ENCODE measurements around the gene PDCD1. TPM values are rescaled to one million over a fixed set of nuclear protein-coding genes. Genes with fewer than 3 reads are reported as not detected.

The PDCD1 gene
- polyA plus RNA-seq, 1 experiment = not detected

- Histone ChIP-seq H3K27me3 (ENCODE audit: control insufficient read depth, insufficient read depth, low read length) (no peaks in the 10 kb centered on the region), H3K27ac (ENCODE audit: low read depth, low read length) (no peak overlapping the region), H3K4me3 (ENCODE audit: low read depth, low read length) (no peak overlapping the region), H3K9me3 (ENCODE audit: control insufficient read depth, insufficient read depth, low read length) (peaks cover 29% of the 10 kb centered on the region; the same call in 1 of the 2 replicates)
- TF ChIP-seq CTCF (IDR thresholded peaks at IDR 0.05; ENCODE audit: low read depth, low read length) = no peak
- no peak for DNase-seq (ENCODE audit: low read depth, low spot score)
- ChIA-PET CTCF (no interaction called here), POLR2A (no interaction called here)
Observed at GRCh38 chr2:241894681-241895426, 36.2 kb upstream of the PDCD1 start.

- no peaks in the 10 kb centered on the region for H3K27me3 ChIP-seq (ENCODE audit: control insufficient read depth, insufficient read depth, low read length)
- peaks cover 26% of the 10 kb centered on the region; the same call in 1 of the 2 replicates for H3K9me3 ChIP-seq (ENCODE audit: control insufficient read depth, insufficient read depth, low read length)
- DNase-seq (ENCODE audit: low read depth, low spot score) = no peak
- TF ChIP-seq CTCF (IDR thresholded peaks at IDR 0.05; ENCODE audit: low read depth, low read length) = no peak
- H3K4me3 ChIP-seq (ENCODE audit: low read depth, low read length) = no peak overlapping the region
- CTCF ChIA-PET = no interaction called here
- POLR2A ChIA-PET = no interaction called here
- no peak overlapping the region for H3K27ac ChIP-seq (ENCODE audit: low read depth, low read length)
Observed at GRCh38 chr2:241894056-241894641, 35.5 kb upstream of the PDCD1 start.

GRCh38 chr2:241893265-241893664 lies 34.6 kb upstream of the PDCD1 start:
- Histone ChIP-seq H3K4me3 (ENCODE audit: low read depth, low read length) (no peak overlapping the region), H3K9me3 (ENCODE audit: control insufficient read depth, insufficient read depth, low read length) (peaks cover 23% of the 10 kb centered on the region; the same call in 1 of the 2 replicates), H3K27ac (ENCODE audit: low read depth, low read length) (no peak overlapping the region), H3K27me3 (ENCODE audit: control insufficient read depth, insufficient read depth, low read length) (no peaks in the 10 kb centered on the region)
- ChIA-PET CTCF (no interaction called here), POLR2A (no interaction called here)
- DNase-seq (ENCODE audit: low read depth, low spot score) = no peak
- TF ChIP-seq CTCF (IDR thresholded peaks at IDR 0.05; ENCODE audit: low read depth, low read length) = no peak

GRCh38 chr2:241892299-241893137 lies 33.8 kb upstream of the PDCD1 start:
- no peak for TF ChIP-seq CTCF (IDR thresholded peaks at IDR 0.05; ENCODE audit: low read depth, low read length)
- POLR2A ChIA-PET = no interaction called here
- Histone ChIP-seq H3K27ac (ENCODE audit: low read depth, low read length) (no peak overlapping the region), H3K4me3 (ENCODE audit: low read depth, low read length) (no peak overlapping the region), H3K9me3 (ENCODE audit: control insufficient read depth, insufficient read depth, low read length) (peaks cover 23% of the 10 kb centered on the region; the same call in 1 of the 2 replicates), H3K27me3 (ENCODE audit: control insufficient read depth, insufficient read depth, low read length) (no peaks in the 10 kb centered on the region)
- DNase-seq (ENCODE audit: low read depth, low spot score) = no peak
- CTCF ChIA-PET = no interaction called here

GRCh38 chr2:241891988-241892298 lies 33.2 kb upstream of the PDCD1 start:
- POLR2A ChIA-PET = no interaction called here
- H3K9me3 ChIP-seq (ENCODE audit: control insufficient read depth, insufficient read depth, low read length) = peaks cover 27% of the 10 kb centered on the region; the same call in 1 of the 2 replicates
- CTCF ChIA-PET = no interaction called here
- H3K27ac ChIP-seq (ENCODE audit: low read depth, low read length) = no peak overlapping the region
- H3K27me3 ChIP-seq (ENCODE audit: control insufficient read depth, insufficient read depth, low read length) = no peaks in the 10 kb centered on the region
- no peak overlapping the region for H3K4me3 ChIP-seq (ENCODE audit: low read depth, low read length)
- DNase-seq (ENCODE audit: low read depth, low spot score) = no peak
- no peak for TF ChIP-seq CTCF (IDR thresholded peaks at IDR 0.05; ENCODE audit: low read depth, low read length)

Measured in AG04450 (cell line).